ENCODE data around the gene EEF1AKMT1.
A peak's percentile ranks its signal among the peaks of the same experiment; 100 is the strongest.

EEF1AKMT1 gene

GRCh38 chr13:20711301-20712044 lies 62.3 kb downstream of the EEF1AKMT1 start:
- Histone ChIP-seq H3K27ac (no peak overlapping the region), H3K27me3 (replicated peaks) (no peaks in the 10 kb centered on the region), H3K36me3 (replicated peaks) (no peaks in the 10 kb centered on the region), H3K4me3 (ENCODE audit: low read depth, low read length) (no peak overlapping the region)
- DNase-seq: no peak
- in situ Hi-C loops (cut with HindIII; ENCODE audit: low pct_ligation_motif_present, low sequenced_read_pairs): no loop called here
- TF ChIP-seq CTCF (IDR thresholded peaks at IDR 0.05; ENCODE audit: low read depth, low read length, missing control alignments): peak; percentile 37

GRCh38 chr13:20709782-20710181 lies 64.0 kb downstream of the EEF1AKMT1 start:
- Histone ChIP-seq H3K27ac (no peak overlapping the region), H3K36me3 (replicated peaks) (no peaks in the 10 kb centered on the region), H3K27me3 (replicated peaks) (no peaks in the 10 kb centered on the region), H3K4me3 (ENCODE audit: low read depth, low read length) (no peak overlapping the region)
- DNase-seq: no peak
- no peak for TF ChIP-seq CTCF (IDR thresholded peaks at IDR 0.05; ENCODE audit: low read depth, low read length, missing control alignments)
- in situ Hi-C loops (cut with HindIII; ENCODE audit: low pct_ligation_motif_present, low sequenced_read_pairs): no loop called here

- Histone ChIP-seq H3K27ac (no peak overlapping the region), H3K27me3 (replicated peaks) (no peaks in the 10 kb centered on the region), H3K4me3 (ENCODE audit: low read depth, low read length) (no peak overlapping the region), H3K36me3 (replicated peaks) (no peaks in the 10 kb centered on the region)
- in situ Hi-C loops (cut with HindIII; ENCODE audit: low pct_ligation_motif_present, low sequenced_read_pairs): no loop called here
- TF ChIP-seq CTCF (IDR thresholded peaks at IDR 0.05; ENCODE audit: low read depth, low read length, missing control alignments): no peak
- DNase-seq: no peak
Observed at GRCh38 chr13:20709369-20709768, 64.4 kb downstream of the EEF1AKMT1 start.

- Histone ChIP-seq H3K4me3 (ENCODE audit: low read depth, low read length) (no peak overlapping the region), H3K27ac (no peak overlapping the region), H3K36me3 (replicated peaks) (no peaks in the 10 kb centered on the region), H3K27me3 (replicated peaks) (no peaks in the 10 kb centered on the region)
- DNase-seq: no peak
- no peak for TF ChIP-seq CTCF (IDR thresholded peaks at IDR 0.05; ENCODE audit: low read depth, low read length, missing control alignments)
- in situ Hi-C loops (cut with HindIII; ENCODE audit: low pct_ligation_motif_present, low sequenced_read_pairs): no loop called here
Observed at GRCh38 chr13:20708216-20708615, 65.5 kb downstream of the EEF1AKMT1 start.

- DNase-seq: no peak
Observed at GRCh38 chr13:20706661-20707060, 67.1 kb downstream of the EEF1AKMT1 start.

More at GRCh38 chr13:20706661-20707060, 67.1 kb downstream of the EEF1AKMT1 start:
- in situ Hi-C loops (cut with HindIII; ENCODE audit: low pct_ligation_motif_present, low sequenced_read_pairs): no loop called here
- Histone ChIP-seq H3K4me3 (ENCODE audit: low read depth, low read length) (no peak overlapping the region), H3K27ac (no peak overlapping the region), H3K27me3 (replicated peaks) (no peaks in the 10 kb centered on the region), H3K36me3 (replicated peaks) (no peaks in the 10 kb centered on the region)
- TF ChIP-seq CTCF (IDR thresholded peaks at IDR 0.05; ENCODE audit: low read depth, low read length, missing control alignments): no peak
